KMS-11 (cell line): ENCODE results near the gene CAMLG.

Experiments
- H2AFZ ChIP-seq: fragments of 200-600 bp; sonication (generic); 2 replicates; pipeline ENCODE4 v1.6.1; 2016; ENCODE audit warnings: antibody characterized with exemption, mixed run types, low read depth
- H3K27ac ChIP-seq: fragments of 200-600 bp; sonication (generic); 2 replicates; pipeline ENCODE4 v1.6.1; 2016; ENCODE audit warnings: mild to moderate bottlenecking, mixed run types
- H3K27me3 ChIP-seq: fragments of 200-600 bp; sonication (generic); 2 replicates; pipeline ENCODE4 v1.6.1; 2017; ENCODE audit warnings: mild to moderate bottlenecking, low read depth, mixed run types, moderate library complexity; ENCODE audit not compliant: insufficient read depth
- H3K36me3 ChIP-seq: fragments of 200-600 bp; sonication (generic); 2 replicates; pipeline ENCODE4 v1.6.1; 2017; ENCODE audit warnings: mild to moderate bottlenecking, mixed run types; ENCODE audit not compliant: insufficient read depth
- H3K4me1 ChIP-seq: fragments of 200-600 bp; sonication (generic); 2 replicates; pipeline ENCODE4 v1.6.1; 2016; ENCODE audit warnings: mild to moderate bottlenecking, low read depth, mixed run types; ENCODE audit not compliant: poor library complexity, severe bottlenecking
- H3K4me2 ChIP-seq: fragments of 200-600 bp; sonication (generic); 2 replicates; pipeline ENCODE4 v1.7.0; 2016; ENCODE audit warnings: mild to moderate bottlenecking, mixed run types
- H3K4me3 ChIP-seq: fragments of 200-600 bp; sonication (generic); IDR thresholded peaks from 2 replicates; pipeline ENCODE4 v1.6.1; 2017; ENCODE audit warnings: low read depth, low read length, mixed read lengths; ENCODE audit not compliant: insufficient read depth
- H3K79me2 ChIP-seq: fragments of 200-600 bp; sonication (generic); 2 replicates; pipeline ENCODE4 v1.6.1; 2016; ENCODE audit warnings: low read depth, mixed run types; ENCODE audit not compliant: insufficient read depth
- H3K9ac ChIP-seq: fragments of 200-600 bp; sonication (generic); 2 replicates; pipeline ENCODE4 v1.6.1; 2016; ENCODE audit warnings: mild to moderate bottlenecking, mixed run types
- H4K20me1 ChIP-seq: fragments of 200-600 bp; sonication (generic); 2 replicates; pipeline ENCODE4 v1.6.1; 2016; ENCODE audit warnings: mild to moderate bottlenecking, mixed run types; ENCODE audit not compliant: insufficient read depth
- TF ChIP-seq, protein P1 (sequence below): fragments of 200-600 bp; sonication (generic); conservative IDR thresholded peaks from 2 replicates; pipeline ENCODE4 v1.6.1; 2017; ENCODE audit warnings: low read depth, mild to moderate bottlenecking, antibody characterized with exemption, low read length, moderate library complexity, mixed read lengths

CAMLG gene

DNA sequence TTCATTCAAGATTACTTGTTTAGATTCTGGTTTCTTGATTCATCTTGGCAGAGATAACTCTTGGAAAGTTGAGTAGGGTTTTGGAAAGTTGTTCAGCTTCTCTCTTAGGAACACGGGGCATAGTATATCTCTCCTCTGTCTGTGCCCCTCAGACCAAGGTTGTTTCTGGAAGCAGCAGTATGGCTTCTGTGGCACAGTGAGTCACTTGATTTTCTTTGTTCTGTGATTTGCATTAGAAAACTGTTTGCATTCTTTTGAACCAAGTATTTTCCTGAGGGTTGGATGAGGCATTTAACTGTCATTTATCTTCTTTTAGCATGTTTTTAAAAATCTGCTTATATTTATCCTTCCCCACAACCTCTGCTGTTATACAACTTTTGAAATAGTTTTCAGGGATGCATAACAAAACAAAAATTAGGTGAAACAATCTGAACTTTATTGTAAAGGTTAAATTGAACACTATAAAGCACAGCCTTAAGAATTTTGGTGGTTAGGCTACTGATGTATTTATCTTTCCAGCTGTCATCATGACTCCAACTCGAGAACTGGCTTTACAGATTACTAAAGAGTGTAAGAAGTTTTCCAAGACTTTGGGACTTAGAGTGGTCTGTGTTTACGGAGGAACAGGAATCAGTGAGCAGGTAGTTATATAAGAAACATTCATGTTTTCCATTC, 46.7 kb downstream of the CAMLG start:
- no peak overlapping the region for H3K27ac ChIP-seq
- H2AFZ ChIP-seq, result no peak overlapping the region
- no peak overlapping the region for H3K4me3 ChIP-seq
- TF ChIP-seq, protein P1, sequence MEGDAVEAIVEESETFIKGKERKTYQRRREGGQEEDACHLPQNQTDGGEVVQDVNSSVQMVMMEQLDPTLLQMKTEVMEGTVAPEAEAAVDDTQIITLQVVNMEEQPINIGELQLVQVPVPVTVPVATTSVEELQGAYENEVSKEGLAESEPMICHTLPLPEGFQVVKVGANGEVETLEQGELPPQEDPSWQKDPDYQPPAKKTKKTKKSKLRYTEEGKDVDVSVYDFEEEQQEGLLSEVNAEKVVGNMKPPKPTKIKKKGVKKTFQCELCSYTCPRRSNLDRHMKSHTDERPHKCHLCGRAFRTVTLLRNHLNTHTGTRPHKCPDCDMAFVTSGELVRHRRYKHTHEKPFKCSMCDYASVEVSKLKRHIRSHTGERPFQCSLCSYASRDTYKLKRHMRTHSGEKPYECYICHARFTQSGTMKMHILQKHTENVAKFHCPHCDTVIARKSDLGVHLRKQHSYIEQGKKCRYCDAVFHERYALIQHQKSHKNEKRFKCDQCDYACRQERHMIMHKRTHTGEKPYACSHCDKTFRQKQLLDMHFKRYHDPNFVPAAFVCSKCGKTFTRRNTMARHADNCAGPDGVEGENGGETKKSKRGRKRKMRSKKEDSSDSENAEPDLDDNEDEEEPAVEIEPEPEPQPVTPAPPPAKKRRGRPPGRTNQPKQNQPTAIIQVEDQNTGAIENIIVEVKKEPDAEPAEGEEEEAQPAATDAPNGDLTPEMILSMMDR, result no peak
- H3K79me2 ChIP-seq, result no peaks in the 10 kb centered on the region
- no peak overlapping the region for H3K4me2 ChIP-seq
- no peaks in the 10 kb centered on the region for H3K4me1 ChIP-seq
- peaks cover 17% of the 10 kb centered on the region for H3K36me3 ChIP-seq
- no peaks in the 10 kb centered on the region for H3K27me3 ChIP-seq
- no peaks in the 10 kb centered on the region for H4K20me1 ChIP-seq
- no peak overlapping the region for H3K9ac ChIP-seq

- Histone ChIP-seq H3K4me3 (no peak overlapping the region), H3K36me3 (peaks cover 12% of the 10 kb centered on the region), H3K4me1 (no peaks in the 10 kb centered on the region), H3K27me3 (no peaks in the 10 kb centered on the region), H2AFZ (no peak overlapping the region), H4K20me1 (no peaks in the 10 kb centered on the region), H3K79me2 (no peaks in the 10 kb centered on the region), H3K4me2 (no peak overlapping the region), H3K27ac (no peak overlapping the region), H3K9ac (no peak overlapping the region)
- TF ChIP-seq, protein P1, result no peak
Measured at GRCh38 chr5:134787692-134788091, 49.3 kb downstream of the CAMLG start.

DNA sequence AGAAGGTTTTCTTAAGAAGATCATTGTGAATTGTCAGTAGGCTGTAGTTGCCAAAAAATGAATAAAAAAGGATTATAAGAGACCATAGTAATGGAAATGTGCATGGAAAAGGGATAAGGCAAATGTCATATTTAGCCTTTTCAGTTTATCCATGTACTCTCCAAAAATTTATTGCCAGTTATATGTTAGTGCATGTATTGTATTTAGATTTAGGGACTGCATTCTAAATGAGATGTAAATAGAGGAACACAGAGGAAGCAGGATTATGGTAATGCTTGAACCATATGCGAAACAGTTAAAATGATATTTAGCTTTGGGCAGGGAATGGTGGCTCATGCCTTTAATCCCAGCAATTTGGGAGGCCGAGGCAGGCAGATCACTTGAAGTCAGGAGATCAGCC, 53.2 kb downstream of the CAMLG start:
- Histone ChIP-seq H3K4me3 (no peak overlapping the region), H3K27me3 (no peaks in the 10 kb centered on the region), H3K79me2 (no peaks in the 10 kb centered on the region), H3K36me3 (peaks cover 5% of the 10 kb centered on the region; the same call in 1 of the 2 replicates), H4K20me1 (no peaks in the 10 kb centered on the region), H3K27ac (no peak overlapping the region), H3K4me2 (no peak overlapping the region), H3K9ac (no peak overlapping the region), H2AFZ (no peak overlapping the region), H3K4me1 (no peaks in the 10 kb centered on the region)
- TF ChIP-seq, protein P1, result no peak

GRCh38 chr5:134792286-134792685, 53.9 kb downstream of the CAMLG start:
- Histone ChIP-seq H3K79me2 (no peaks in the 10 kb centered on the region), H3K27me3 (no peaks in the 10 kb centered on the region), H2AFZ (no peak overlapping the region), H3K4me2 (no peak overlapping the region), H3K36me3 (peaks cover 4% of the 10 kb centered on the region; the same call in 1 of the 2 replicates), H4K20me1 (no peaks in the 10 kb centered on the region), H3K4me3 (no peak overlapping the region), H3K27ac (no peak overlapping the region), H3K9ac (no peak overlapping the region), H3K4me1 (no peaks in the 10 kb centered on the region)
- TF ChIP-seq, protein P1, result no peak
